H1 (cell line): ENCODE measurements around the gene HELZ2.

Source experiments
- ATF2 ChIP-seq: IDR thresholded peaks from 2 replicates; pipeline ENCODE4 v1.6.1; 2012; ENCODE audit warnings: low read length, inconsistent platforms
- CREB1 ChIP-seq: IDR thresholded peaks from 2 replicates; pipeline ENCODE4 v1.6.1; 2012; ENCODE audit warnings: inconsistent platforms
- EZH2 ChIP-seq: fragments of 200-600 bp; sonication (generic); IDR thresholded peaks from 2 replicates; pipeline ENCODE4 v1.7.1; 2012; ENCODE audit warnings: low read depth, mild to moderate bottlenecking, moderate library complexity, low read length, inconsistent platforms; ENCODE audit not compliant: severe bottlenecking
- HDAC6 ChIP-seq: IDR thresholded peaks from one replicate; pipeline ENCODE4 v1.7.1; 2012; ENCODE audit warnings: low read depth, mild to moderate bottlenecking, inconsistent platforms, low read length, moderate library complexity
- POLR2A ChIP-seq, 2 experiments: IDR thresholded peaks; 1 replicate in 1 of 2; 2 replicates in 1 of 2; pipeline ENCODE4 v1.6.1; 2011; ENCODE audit warnings: low read depth in 2 of 2, low read length in 2 of 2, mild to moderate bottlenecking in 2 of 2; ENCODE audit errors: control extremely low read depth in 1 of 2
- POLR2AphosphoS5 ChIP-seq: IDR thresholded peaks from 2 replicates; pipeline ENCODE4 v1.6.1; 2011; ENCODE audit warnings: low read depth, low read length
- RNF2 ChIP-seq: fragments of 200-900, 300-1000 bp; sonication (generic); IDR thresholded peaks from 2 replicates; pipeline ENCODE4 v1.7.1; 2016; ENCODE audit warnings: borderline replicate concordance, low read depth, mild to moderate bottlenecking, antibody characterized with exemption, low read length; ENCODE audit not compliant: poor library complexity, severe bottlenecking; ENCODE audit errors: missing control alignments
- SIN3A ChIP-seq, 2 experiments: IDR thresholded peaks in 1 of 2; conservative IDR thresholded peaks in 1 of 2; 2 replicates each; pipeline ENCODE4 v1.6.1; 2011 to 2012; ENCODE audit warnings: low read length in 2 of 2, improper control_type of control experiment in 1 of 2, low read depth in 1 of 2, mild to moderate bottlenecking in 1 of 2
- SP1 ChIP-seq: IDR thresholded peaks from 2 replicates; pipeline ENCODE4 v1.6.1; 2011; ENCODE audit warnings: low read depth, low read length
- TAF1 ChIP-seq: IDR thresholded peaks from 2 replicates; pipeline ENCODE4 v1.6.1; 2011; ENCODE audit warnings: mild to moderate bottlenecking, low read depth, low read length
- TCF12 ChIP-seq: IDR thresholded peaks from 2 replicates; pipeline ENCODE4 v1.6.1; 2011; ENCODE audit warnings: low read depth, mild to moderate bottlenecking, low read length
- TEAD4 ChIP-seq: IDR thresholded peaks from 2 replicates; pipeline ENCODE4 v1.6.1; 2012; ENCODE audit warnings: low read depth, low read length, inconsistent platforms, mixed read lengths
- YY1 ChIP-seq: IDR thresholded peaks from 2 replicates; pipeline ENCODE4 v1.6.1; 2011; ENCODE audit warnings: low read depth, mild to moderate bottlenecking, low read length
- TF ChIP-seq, protein P1 (sequence below), 3 experiments: IDR thresholded peaks; 1 replicate in 2 of 3; 2 replicates in 1 of 3; pipeline versions ENCODE4 v1.5.1 to v1.6.1; 2011; ENCODE audit warnings: low read length in 3 of 3, mild to moderate bottlenecking in 3 of 3, inconsistent platforms in 2 of 3, low read depth in 1 of 3, moderate library complexity in 1 of 3; ENCODE audit not compliant: insufficient read depth in 1 of 3; ENCODE audit errors: control extremely low read depth in 1 of 3

- TF ChIP-seq EZH2 = no peak
- TF ChIP-seq TAF1 = no peak
- TF ChIP-seq POLR2A (IDR thresholded peaks at IDR 0.05; ENCODE audit: control extremely low read depth in 1 of 2, low read depth in 2 of 2, low read length in 2 of 2) = no peak
- no peak for TF ChIP-seq YY1
- TF ChIP-seq, protein P1, sequence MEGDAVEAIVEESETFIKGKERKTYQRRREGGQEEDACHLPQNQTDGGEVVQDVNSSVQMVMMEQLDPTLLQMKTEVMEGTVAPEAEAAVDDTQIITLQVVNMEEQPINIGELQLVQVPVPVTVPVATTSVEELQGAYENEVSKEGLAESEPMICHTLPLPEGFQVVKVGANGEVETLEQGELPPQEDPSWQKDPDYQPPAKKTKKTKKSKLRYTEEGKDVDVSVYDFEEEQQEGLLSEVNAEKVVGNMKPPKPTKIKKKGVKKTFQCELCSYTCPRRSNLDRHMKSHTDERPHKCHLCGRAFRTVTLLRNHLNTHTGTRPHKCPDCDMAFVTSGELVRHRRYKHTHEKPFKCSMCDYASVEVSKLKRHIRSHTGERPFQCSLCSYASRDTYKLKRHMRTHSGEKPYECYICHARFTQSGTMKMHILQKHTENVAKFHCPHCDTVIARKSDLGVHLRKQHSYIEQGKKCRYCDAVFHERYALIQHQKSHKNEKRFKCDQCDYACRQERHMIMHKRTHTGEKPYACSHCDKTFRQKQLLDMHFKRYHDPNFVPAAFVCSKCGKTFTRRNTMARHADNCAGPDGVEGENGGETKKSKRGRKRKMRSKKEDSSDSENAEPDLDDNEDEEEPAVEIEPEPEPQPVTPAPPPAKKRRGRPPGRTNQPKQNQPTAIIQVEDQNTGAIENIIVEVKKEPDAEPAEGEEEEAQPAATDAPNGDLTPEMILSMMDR (IDR thresholded peaks at IDR 0.05; ENCODE audit: control extremely low read depth in 1 of 3, insufficient read depth in 1 of 3, low read depth in 1 of 3, low read length in 3 of 3) = no peak
- no peak for TF ChIP-seq CREB1
- TF ChIP-seq SP1 = no peak
- TF ChIP-seq TCF12 = no peak
- TF ChIP-seq POLR2AphosphoS5 = no peak
- no peak for TF ChIP-seq TEAD4
- TF ChIP-seq SIN3A (conservative IDR thresholded peaks at IDR 0.05 in 1 of 2, IDR thresholded peaks at IDR 0.05 in 1 of 2; ENCODE audit: low read depth in 1 of 2, low read length in 2 of 2) = no peak
- TF ChIP-seq HDAC6 = no peak
- TF ChIP-seq RNF2 = no peak
- TF ChIP-seq ATF2 = no peak
These were observed 25.0 kb downstream of the HELZ2 start for GRCh38 chr20:63549019-63549418.
